HCT116 (cell line): Measurements from ENCODE around the gene USP7. TPM values are rescaled to one million over a fixed set of nuclear protein-coding genes. Genes with fewer than 3 reads are reported as not detected.

Experiments used
- ATAC-seq: fragments of 200-7000 bp; cut with Tn5 transposase; 2 replicates; pipeline ENCODE4 v1.9.1; 2020; ENCODE audit warnings: mild to moderate bottlenecking, moderate library complexity
- BruUV-seq: library from RNA; stranded (reverse); fragments of 400-500 nt; replicated peaks from 2 replicates; lab custom pipeline; 2021; lab: Mats Ljungman, UMichigan
- CTCF ChIA-PET: fragments of 300-600 bp; sonication (Branson Sonifier 250); formaldehyde crosslinking; loops from one replicate; lab custom pipeline; 2021; ENCODE audit warnings: antibody characterized with exemption; lab: Charles Lee
- POLR2A ChIA-PET: fragments of 300-600, 350-600 bp; sonication (Branson Sonifier 250); formaldehyde crosslinking; loops from one replicate; lab custom pipeline; 2021; ENCODE audit warnings: antibody characterized with exemption; lab: Charles Lee
- RAD21 ChIA-PET, 2 experiments: fragments of 300-600 bp; sonication (Branson Sonifier 250); formaldehyde crosslinking; loops; one replicate each; lab custom pipeline; 2023; ENCODE audit warnings: low total read pairs in 2 of 2; ENCODE audit not compliant: uncharacterized antibody in 2 of 2, unreplicated experiment in 2 of 2, low non-redundant PET in 1 of 2; lab: Charles Lee
- DNase-seq: peaks from one replicate; pipeline ENCODE4 v3.0.0-alpha.2; 2010; ENCODE audit warnings: low read depth, low spot score
- H2AFZ ChIP-seq: fragments of 200-600 bp; shearing (Covaris generic), sonication (generic); 2 replicates; pipeline ENCODE4 v1.6.1; 2017; ENCODE audit warnings: low read depth, mixed run types, mixed read lengths, antibody characterized with exemption, low read length; ENCODE audit not compliant: poor library complexity, severe bottlenecking
- H3K27ac ChIP-seq: 2 replicates; pipeline ENCODE4 v1.5.1; 2012; ENCODE audit warnings: low read depth, low read length
- H3K27me3 ChIP-seq: fragments of 200-600 bp; sonication (generic); 2 replicates; pipeline ENCODE4 v1.6.1; 2016; ENCODE audit warnings: mixed run types, low read length, mixed read lengths; ENCODE audit not compliant: insufficient read depth
- H3K36me3 ChIP-seq, 2 experiments: fragments of 200-500 bp in 1 of 2; fragments of 200-600 bp in 1 of 2; sonication (Bioruptor generic) in 1 of 2; sonication (generic) in 1 of 2; 2 replicates each; pipeline versions ENCODE4 v1.5.1 to v1.6.1; 2014 to 2016; ENCODE audit warnings: low read length in 2 of 2, inconsistent platforms in 1 of 2, mixed read lengths in 1 of 2, mixed run types in 1 of 2; ENCODE audit not compliant: insufficient read depth in 2 of 2, control insufficient read depth in 1 of 2
- H3K4me1 ChIP-seq, 2 experiments: fragments of 200-600 bp in 1 of 2; sonication (generic) in 1 of 2; 2 replicates each; pipeline versions ENCODE4 v1.5.1 to v1.6.1; 2012 to 2017; ENCODE audit warnings: low read length in 2 of 2, inconsistent platforms in 1 of 2, mild to moderate bottlenecking in 1 of 2, mixed read lengths in 1 of 2, mixed run types in 1 of 2, moderate library complexity in 1 of 2; ENCODE audit not compliant: insufficient read depth in 2 of 2, control insufficient read depth in 1 of 2
- H3K4me2 ChIP-seq: fragments of 200-600 bp; sonication (generic); 2 replicates; pipeline ENCODE4 v1.6.1; 2017; ENCODE audit warnings: mixed run types, low read length, mixed read lengths
- H3K4me3 ChIP-seq, 2 experiments: fragments of 200-600 bp in 1 of 2; sonication (generic) in 1 of 2; replicated peaks in 1 of 2; 2 replicates each; pipeline ENCODE4 v1.5.1; 2011 to 2016; ENCODE audit warnings: low read length in 2 of 2, control low read depth in 1 of 2, low read depth in 1 of 2, mild to moderate bottlenecking in 1 of 2, mixed read lengths in 1 of 2, mixed run types in 1 of 2
- H3K79me2 ChIP-seq: fragments of 200-600 bp; sonication (generic); 2 replicates; pipeline ENCODE4 v1.6.1; 2017; ENCODE audit warnings: mild to moderate bottlenecking, mixed run types, low read length, moderate library complexity, mixed read lengths; ENCODE audit not compliant: insufficient read depth
- H3K9ac ChIP-seq: fragments of 200-600 bp; sonication (generic); 2 replicates; pipeline ENCODE4 v1.6.1; 2016; ENCODE audit warnings: low read length, mixed read lengths
- H3K9me2 ChIP-seq: fragments of 200-600 bp; sonication (generic), shearing (Covaris generic); 2 replicates; pipeline ENCODE4 v1.6.1; 2017; ENCODE audit warnings: mixed run types, mild to moderate bottlenecking, moderate library complexity; ENCODE audit not compliant: insufficient read depth
- H3K9me3 ChIP-seq, 2 experiments: fragments of 200-500 bp in 1 of 2; fragments of 200-600 bp in 1 of 2; sonication (Bioruptor generic) in 1 of 2; sonication (generic) in 1 of 2; 2 replicates each; pipeline ENCODE4 v1.6.1; 2014 to 2017; ENCODE audit warnings: low read length in 2 of 2, mixed read lengths in 2 of 2, inconsistent platforms in 1 of 2, low read depth in 1 of 2, mild to moderate bottlenecking in 1 of 2, mixed run types in 1 of 2, moderate library complexity in 1 of 2; ENCODE audit not compliant: control insufficient read depth in 1 of 2, insufficient read depth in 1 of 2
- H4K20me1 ChIP-seq: fragments of 200-600 bp; sonication (generic), shearing (Covaris generic); 2 replicates; pipeline ENCODE4 v1.6.1; 2017; ENCODE audit warnings: mixed run types, mild to moderate bottlenecking, moderate library complexity; ENCODE audit not compliant: insufficient read depth
- CBX3 ChIP-seq: IDR thresholded peaks from 2 replicates; pipeline ENCODE4 v1.6.1; 2012; ENCODE audit warnings: low read depth
- FOSL1 ChIP-seq: IDR thresholded peaks from 2 replicates; pipeline ENCODE4 v1.6.1; 2012; ENCODE audit warnings: low read depth
- POLR2A ChIP-seq: IDR thresholded peaks from 2 replicates; pipeline ENCODE4 v1.7.0; 2011; ENCODE audit warnings: borderline replicate concordance; ENCODE audit not compliant: insufficient read depth, insufficient read length; ENCODE audit errors: extremely low read depth
- POLR2AphosphoS5 ChIP-seq: IDR thresholded peaks from 2 replicates; pipeline ENCODE4 v1.6.1; 2011; ENCODE audit warnings: mild to moderate bottlenecking, low read depth, low read length, moderate library complexity
- SIN3A ChIP-seq: IDR thresholded peaks from 2 replicates; pipeline ENCODE4 v1.6.1; 2012; ENCODE audit warnings: low read depth
- SRF ChIP-seq: IDR thresholded peaks from 2 replicates; pipeline ENCODE4 v1.6.1; 2012; ENCODE audit warnings: low read depth
- YY1 ChIP-seq: IDR thresholded peaks from 2 replicates; pipeline ENCODE4 v1.6.1; 2011; ENCODE audit warnings: low read length, low read depth, moderate library complexity, mild to moderate bottlenecking; ENCODE audit not compliant: insufficient replicate concordance; ENCODE audit errors: extremely low read depth
- ZBTB33 ChIP-seq: IDR thresholded peaks from 2 replicates; pipeline ENCODE4 v1.6.1; 2011; ENCODE audit warnings: mild to moderate bottlenecking, low read length, moderate library complexity; ENCODE audit not compliant: insufficient replicate concordance; ENCODE audit errors: extremely low read depth
- ZFX ChIP-seq: fragments of 450-650 bp; IDR thresholded peaks from 2 replicates; pipeline ENCODE4 v1.6.1; 2017
- intact Hi-C: fragments of 100-400 bp; cut with micrococcal nuclease; formaldehyde crosslinking; loops from 2 replicates; pipeline ENCODE4 v1.10.0; 2022
- total RNA-seq: library from RNA; stranded (reverse); gene quantifications from one replicate; pipeline ENCODE4 v1.2.1, GENCODE V29; 2021; ENCODE audit not compliant: unreplicated experiment

The USP7 gene
- total RNA-seq, 1 experiment from 2014 or later: 154 TPM

GRCh38 chr16:8887952-8888560, 75.7 kb downstream of the USP7 start:
- peaks cover 13 to 31% of the 10 kb centered on the region in 2 experiments for H3K4me1 ChIP-seq
- TF ChIP-seq CBX3: no peak
- TF ChIP-seq YY1: no peak
- TF ChIP-seq SRF: no peak
- no peak for TF ChIP-seq SIN3A
- no peak for TF ChIP-seq ZFX
- TF ChIP-seq ZBTB33: no peak
- no peaks in the 10 kb centered on the region for H3K27me3 ChIP-seq
- H3K9me3 ChIP-seq: no peaks in the 10 kb centered on the region
- intact Hi-C loops: no loop called here
- no peak overlapping the region for H2AFZ ChIP-seq
- ATAC-seq: no peak
- peaks cover 10 to 12% of the 10 kb centered on the region in 2 experiments; a peak in 3 of 4 replicates for H3K36me3 ChIP-seq
- no peaks in the 10 kb centered on the region for H3K79me2 ChIP-seq
- POLR2A ChIA-PET: interaction anchor here (0.5 kb wide), 1 partner anchor 203 kb away, joined by 3 read pairs; no protein-coding TSS in a partner anchor
- H3K4me3 ChIP-seq: no peak overlapping the region
- BruUV-seq: no TSS peak
- no peak overlapping the region for H3K9ac ChIP-seq
- no peaks in the 10 kb centered on the region for H4K20me1 ChIP-seq
- RAD21 ChIA-PET: no interaction called here
- H3K27ac ChIP-seq: no peak overlapping the region
- no peak overlapping the region for H3K4me2 ChIP-seq
- DNase-seq: no peak
- no peaks in the 10 kb centered on the region for H3K9me2 ChIP-seq
- CTCF ChIA-PET: no interaction called here

- Histone ChIP-seq H4K20me1 (no peaks in the 10 kb centered on the region), H3K27ac (no peak overlapping the region), H3K9me2 (no peaks in the 10 kb centered on the region), H3K4me1 (peaks cover 13 to 31% of the 10 kb centered on the region in 2 experiments), H2AFZ (no peak overlapping the region), H3K4me3 (no peak overlapping the region), H3K9me3 (no peaks in the 10 kb centered on the region), H3K79me2 (no peaks in the 10 kb centered on the region), H3K36me3 (peaks cover 5 to 11% of the 10 kb centered on the region in 2 experiments; a peak in 3 of 4 replicates), H3K4me2 (no peak overlapping the region), H3K9ac (no peak overlapping the region), H3K27me3 (no peaks in the 10 kb centered on the region)
- no peak for DNase-seq
- intact Hi-C loops: no loop called here
- no peak for ATAC-seq
- ChIA-PET POLR2A (no interaction called here), RAD21 (no interaction called here), CTCF (no interaction called here)
- no TSS peak for BruUV-seq
- TF ChIP-seq POLR2A (no peak), POLR2AphosphoS5 (0 out of 2 replicates have a peak, but pooled peaks have one; percentile 16), ZFX (no peak), SIN3A (no peak), FOSL1 (no peak)
Measured at GRCh38 chr16:8887431-8887765, 76.3 kb downstream of the USP7 start.
